ENCODE data around the gene CLEC2D. TPM values are rescaled to one million over a fixed set of nuclear protein-coding genes. Genes with fewer than 3 reads are reported as not detected.
"Not testable (repeated sequence)": the region's sequence is repeated elsewhere in the genome, so short reads cannot be mapped to it uniquely, and the experiment has no call there.

CLEC2D gene
- polyA plus RNA-seq, 3 donors from 2014 or later = 37.7 to 57.3 (median 38.7) TPM

DNA sequence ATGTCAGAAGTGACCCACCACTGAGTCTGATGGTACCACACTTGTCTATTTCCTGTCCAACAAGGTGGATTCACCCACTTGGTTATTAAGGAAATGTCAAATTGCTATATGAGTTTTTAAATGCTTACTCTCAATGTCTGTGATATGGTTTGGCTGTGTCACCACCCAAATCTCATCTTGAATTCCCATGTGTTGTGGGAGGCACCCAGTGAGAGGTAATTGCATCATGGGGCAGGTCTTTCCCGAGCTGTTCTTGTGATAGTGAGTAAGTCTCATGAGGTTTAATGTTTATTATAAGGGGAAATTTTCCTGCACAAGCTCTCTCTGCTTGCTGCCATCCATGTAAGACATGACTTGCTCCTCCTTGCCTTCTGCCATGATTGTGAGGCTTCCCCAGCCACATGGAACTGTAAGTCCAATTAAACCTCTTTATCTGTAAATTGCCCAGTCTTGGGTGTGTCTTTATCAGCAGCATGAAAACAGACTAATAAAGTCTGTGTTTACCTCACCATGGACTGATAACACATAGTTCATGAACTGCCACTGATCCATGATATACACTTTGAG, 24.4 kb upstream of the CLEC2D start:
- H3K9me3 Mint-ChIP-seq = not testable (repeated sequence)
- Mint-ChIP-seq H3K4me1 (peaks cover 57 to 73% of the 10 kb centered on the region in 2 donors), H3K4me3 (peak overlapping the region; percentile 89 to 97 (median 94)), H3K27ac (peak overlapping the region; percentile 92 to 97 (median 94)), H3K36me3 (peaks cover 22 to 28% (median 24%) of the 10 kb centered on the region in 3 donors), H3K27me3 (ENCODE audit: low read depth in 3 of 3) (peaks cover 21 to 35% (median 34%) of the 10 kb centered on the region in 3 donors)
- DNase-seq = peak; percentile 31 to 38 (median 31)

GRCh38 chr12:9646794-9647781, 22.4 kb upstream of the CLEC2D start:
- H3K36me3 Mint-ChIP-seq = peaks cover 30 to 33% (median 32%) of the 10 kb centered on the region in 3 donors
- peaks cover 0 to 9% (median 2%) of the 10 kb centered on the region in 6 donors for H3K9me3 Mint-ChIP-seq
- H3K4me1 Mint-ChIP-seq = peaks cover 65 to 74% of the 10 kb centered on the region in 2 donors

GRCh38 chr12:9647825-9648700, 21.4 kb upstream of the CLEC2D start:
- peak overlapping the region; percentile 97 to 100 (median 97) for H3K27ac Mint-ChIP-seq
- peaks cover 0 to 9% (median 2%) of the 10 kb centered on the region in 6 donors for H3K9me3 Mint-ChIP-seq
- peaks cover 32 to 35% (median 35%) of the 10 kb centered on the region in 3 donors for H3K36me3 Mint-ChIP-seq
- peaks cover 63 to 74% of the 10 kb centered on the region in 2 donors for H3K4me1 Mint-ChIP-seq
- DNase-seq = peak; percentile 98
- H3K4me3 Mint-ChIP-seq = peak overlapping the region; percentile 97 to 100 (median 99)
- peaks cover 30 to 43% (median 42%) of the 10 kb centered on the region in 3 donors for H3K27me3 Mint-ChIP-seq (ENCODE audit: low read depth in 3 of 3)

More at GRCh38 chr12:9646794-9647781, 22.4 kb upstream of the CLEC2D start:
- DNase-seq = peak; percentile 14 to 31 (median 21)
- H3K4me3 Mint-ChIP-seq = peak overlapping the region; percentile 97 to 100 (median 99)
- peaks cover 30 to 49% (median 45%) of the 10 kb centered on the region in 3 donors for H3K27me3 Mint-ChIP-seq (ENCODE audit: low read depth in 3 of 3)
- peak overlapping the region; percentile 97 to 100 (median 97) for H3K27ac Mint-ChIP-seq

DNA sequence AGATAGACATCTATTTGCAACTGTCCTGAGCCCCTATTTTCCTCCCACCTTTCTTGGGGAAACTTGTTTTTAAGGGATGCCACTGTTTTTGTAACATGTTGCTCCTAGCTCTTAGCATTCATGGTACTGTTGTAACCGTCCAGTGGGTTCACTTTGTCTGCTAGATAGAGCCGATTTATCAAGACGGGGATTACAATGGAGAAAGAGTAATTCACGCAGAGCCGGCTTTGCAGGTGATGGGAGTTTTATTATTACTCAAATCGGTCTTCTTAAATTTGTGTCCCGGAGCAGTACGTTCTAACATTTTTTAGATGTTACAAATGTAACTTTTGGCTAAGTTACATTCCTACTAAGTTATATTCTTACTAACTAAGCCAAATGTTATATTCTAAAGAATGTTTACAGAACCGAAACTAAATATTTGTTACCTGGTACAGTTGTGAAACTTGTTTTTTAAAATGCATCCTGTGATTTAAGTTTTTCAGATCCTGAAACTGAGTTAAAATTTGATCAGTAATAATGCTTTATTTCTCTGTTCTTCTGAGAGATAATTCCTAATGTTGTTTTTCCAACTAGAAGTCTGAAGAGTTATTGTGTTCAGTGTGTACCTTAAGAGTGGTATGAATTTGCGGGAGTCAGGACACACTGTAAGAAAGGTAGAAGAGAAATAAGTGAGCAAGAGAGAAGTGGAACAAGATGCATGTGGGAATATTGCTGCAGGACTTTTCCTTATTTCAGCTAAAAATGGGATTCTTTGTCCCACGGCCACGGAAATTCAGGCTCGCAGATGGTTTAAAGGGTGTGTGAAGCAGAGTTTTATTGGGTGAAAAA, 20.6 kb upstream of the CLEC2D start:
- Mint-ChIP-seq H3K27ac (peak overlapping the region; percentile 97 to 100 (median 97)), H3K36me3 (peaks cover 40 to 43% (median 43%) of the 10 kb centered on the region in 3 donors), H3K27me3 (ENCODE audit: low read depth in 3 of 3) (peaks cover 30 to 43% (median 42%) of the 10 kb centered on the region in 3 donors), H3K4me3 (peak overlapping the region; percentile 97 to 100 (median 99)), H3K9me3 (peaks cover 0 to 9% (median 2%) of the 10 kb centered on the region in 6 donors), H3K4me1 (peaks cover 63 to 74% of the 10 kb centered on the region in 2 donors)
- DNase-seq = no peak

DNA sequence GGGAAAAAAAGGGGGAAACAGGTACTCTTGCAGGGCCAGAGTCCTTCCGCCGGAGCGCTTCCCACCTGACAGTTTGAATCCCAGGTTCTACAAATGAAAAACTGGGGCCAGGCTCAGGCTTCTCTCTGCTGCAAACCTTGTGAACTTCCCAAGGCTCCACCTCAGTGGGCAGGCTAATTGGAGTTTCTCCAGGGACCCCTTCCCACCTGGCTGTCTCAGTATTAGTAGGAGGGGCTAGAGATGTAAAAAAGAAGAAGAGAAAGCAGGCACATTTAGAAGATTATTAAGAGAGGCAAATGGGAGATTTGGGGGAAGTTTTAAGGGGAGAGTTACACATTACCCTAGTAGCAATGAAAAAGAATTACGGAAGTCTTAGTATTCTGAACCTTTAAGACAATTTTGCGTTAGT, 20.0 kb upstream of the CLEC2D start:
- peak in 2 of 3 donors; percentile 25 to 27 for DNase-seq
- Mint-ChIP-seq H3K27me3 (ENCODE audit: low read depth in 3 of 3) (peaks cover 30 to 45% (median 42%) of the 10 kb centered on the region in 3 donors), H3K27ac (peak overlapping the region; percentile 97 to 100 (median 97)), H3K4me1 (peaks cover 64 to 74% of the 10 kb centered on the region in 2 donors), H3K4me3 (peak overlapping the region; percentile 97 to 100 (median 99)), H3K36me3 (peaks cover 42 to 47% (median 47%) of the 10 kb centered on the region in 3 donors), H3K9me3 (peaks cover 0 to 9% (median 2%) of the 10 kb centered on the region in 6 donors)

- no peak for DNase-seq
- Mint-ChIP-seq H3K4me1 (peaks cover 64 to 74% of the 10 kb centered on the region in 2 donors), H3K27ac (peak overlapping the region; percentile 97 to 100 (median 97)), H3K36me3 (peaks cover 44 to 52% (median 51%) of the 10 kb centered on the region in 3 donors), H3K27me3 (ENCODE audit: low read depth in 3 of 3) (peaks cover 30 to 45% (median 42%) of the 10 kb centered on the region in 3 donors), H3K9me3 (peaks cover 0 to 7% (median 2%) of the 10 kb centered on the region in 6 donors), H3K4me3 (peak overlapping the region; percentile 97 to 100 (median 99))
Measured at GRCh38 chr12:9650151-9650576, 19.3 kb upstream of the CLEC2D start.

DNA sequence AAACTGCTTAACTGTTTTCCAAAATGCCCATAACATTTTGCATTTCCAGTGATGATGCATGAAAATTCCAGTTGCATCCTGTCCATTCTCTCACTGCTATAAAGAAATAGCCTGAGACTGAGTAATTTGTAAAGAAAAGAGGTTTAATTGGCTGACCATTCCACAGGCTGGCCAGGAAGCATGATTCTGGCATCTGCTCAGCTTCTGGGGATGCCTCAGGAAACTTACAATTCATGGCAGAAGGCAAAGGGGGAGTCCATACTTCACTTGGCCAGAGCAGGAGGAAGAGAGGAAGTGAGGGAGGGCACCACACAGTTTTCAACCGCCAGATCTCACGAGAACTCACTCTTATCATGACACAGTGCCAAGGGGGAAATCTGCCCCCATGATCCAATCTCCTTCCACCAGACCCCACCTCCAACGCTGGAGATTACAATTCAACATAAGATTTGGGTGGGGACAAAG, 18.2 kb upstream of the CLEC2D start:
- Mint-ChIP-seq H3K27ac (peak overlapping the region; percentile 97 to 100 (median 97)), H3K36me3 (peaks cover 49 to 60% (median 55%) of the 10 kb centered on the region in 3 donors), H3K4me3 (peak overlapping the region; percentile 97 to 100 (median 99)), H3K4me1 (peaks cover 64 to 74% of the 10 kb centered on the region in 2 donors), H3K27me3 (ENCODE audit: low read depth in 3 of 3) (peaks cover 30 to 45% (median 42%) of the 10 kb centered on the region in 3 donors), H3K9me3 (peaks cover 0 to 5% (median under 1%) of the 10 kb centered on the region in 6 donors)
- DNase-seq = peak; percentile 42 to 49 (median 48)

DNA sequence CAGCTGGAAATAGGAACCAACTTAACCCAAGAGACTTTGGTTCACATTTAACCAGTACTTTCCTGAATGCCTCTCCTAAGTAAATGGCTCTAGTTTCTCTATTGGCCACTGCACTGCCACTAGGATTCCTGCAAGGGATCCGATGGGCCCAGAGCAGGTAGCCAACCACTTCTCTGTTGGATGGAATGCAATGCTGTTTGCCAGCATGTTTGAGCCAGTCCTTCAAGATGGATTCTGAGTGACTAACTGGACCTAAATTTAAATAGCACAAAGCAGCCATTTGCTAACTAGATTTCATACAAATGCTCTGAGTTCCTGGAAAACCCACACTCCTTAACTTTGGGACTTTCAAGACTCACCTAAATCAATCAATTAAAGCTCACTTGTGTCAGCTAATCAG, 9.5 kb upstream of the CLEC2D start:
- Mint-ChIP-seq H3K27ac (peak overlapping the region; percentile 61 to 86 (median 68)), H3K4me1 (peaks cover 80 to 98% of the 10 kb centered on the region in 2 donors), H3K27me3 (ENCODE audit: low read depth in 3 of 3) (no peaks in the 10 kb centered on the region), H3K4me3 (no peak overlapping the region), H3K9me3 (no peaks in the 10 kb centered on the region), H3K36me3 (peaks cover 62 to 91% (median 68%) of the 10 kb centered on the region in 3 donors)
- no peak for DNase-seq

- Mint-ChIP-seq H3K27ac (peak overlapping the region; percentile 41 to 91 (median 78)), H3K4me3 (peak overlapping the region in 2 of 5 donors; percentile 20 to 60), H3K9me3 (no peaks in the 10 kb centered on the region), H3K4me1 (peaks cover 68 to 81% of the 10 kb centered on the region in 2 donors), H3K36me3 (peaks cover 51 to 78% (median 52%) of the 10 kb centered on the region in 3 donors), H3K27me3 (ENCODE audit: low read depth in 3 of 3) (no peaks in the 10 kb centered on the region)
- no peak for DNase-seq
Measured at GRCh38 chr12:9661720-9662119, 7.8 kb upstream of the CLEC2D start.

DNA sequence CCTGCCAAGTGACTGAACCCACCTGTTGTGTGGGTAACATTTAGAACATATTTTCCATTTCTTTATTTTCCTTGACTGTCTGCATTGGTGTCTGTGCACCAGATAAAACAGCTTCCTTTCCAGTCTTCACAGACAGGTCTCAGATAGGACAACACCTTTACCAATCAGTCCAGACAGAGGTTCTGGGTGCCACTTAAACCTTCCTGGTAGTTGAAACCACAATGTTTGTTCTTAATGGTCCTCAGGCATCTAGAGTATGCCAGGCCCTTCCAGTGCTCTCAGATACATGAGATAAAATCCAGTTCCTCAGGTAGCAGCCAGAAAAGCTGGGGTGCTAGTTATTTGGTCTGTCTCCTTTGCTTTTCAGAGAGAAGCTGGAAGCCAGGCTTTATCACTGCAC, 7.0 kb upstream of the CLEC2D start:
- H3K27me3 Mint-ChIP-seq (ENCODE audit: low read depth in 3 of 3) = no peaks in the 10 kb centered on the region
- H3K27ac Mint-ChIP-seq = peak overlapping the region; percentile 41 to 91 (median 78)
- peaks cover 50 to 76% (median 52%) of the 10 kb centered on the region in 3 donors for H3K36me3 Mint-ChIP-seq
- no peaks in the 10 kb centered on the region for H3K9me3 Mint-ChIP-seq
- H3K4me3 Mint-ChIP-seq = peak overlapping the region; percentile 5 to 60 (median 20)
- peaks cover 66 to 80% of the 10 kb centered on the region in 2 donors for H3K4me1 Mint-ChIP-seq
- DNase-seq = no peak

GRCh38 chr12:9667403-9668160, 1.9 kb upstream of the CLEC2D start:
- Mint-ChIP-seq H3K4me3 (peak overlapping the region in 4 of 5 donors; percentile 1 to 70 (median 52)), H3K9me3 (no peaks in the 10 kb centered on the region), H3K4me1 (peaks cover 67 to 81% of the 10 kb centered on the region in 2 donors), H3K27me3 (ENCODE audit: low read depth in 3 of 3) (no peaks in the 10 kb centered on the region), H3K36me3 (peaks cover 33 to 54% (median 40%) of the 10 kb centered on the region in 3 donors), H3K27ac (peak overlapping the region; percentile 48 to 96 (median 82))
- no peak for DNase-seq

Data from immature natural killer cell (primary cell).